Endothelial cell of umbilical vein (primary cell): Measurements from ENCODE around the gene MTR. TPM values are rescaled to one million over a fixed set of nuclear protein-coding genes. Genes with fewer than 3 reads are reported as not detected.

Source experiments
- BruUV-seq: library from RNA; stranded (reverse); fragments of 400-500 nt; replicated peaks from 2 replicates; lab custom pipeline; 2021; lab: Mats Ljungman, UMichigan
- CTCF ChIA-PET: fragments of 300-600, 350-600 bp; sonication (Branson Sonifier 250); formaldehyde crosslinking; loops from one replicate; lab custom pipeline; 2021; ENCODE audit warnings: antibody characterized with exemption, inconsistent platforms; lab: Charles Lee
- POLR2A ChIA-PET: fragments of 300-600, 350-600 bp; sonication (Branson Sonifier 250); formaldehyde crosslinking; loops from one replicate; lab custom pipeline; 2021; ENCODE audit warnings: antibody characterized with exemption, inconsistent platforms; lab: Charles Lee
- DNase-seq: peaks from one replicate; pipeline ENCODE4 v3.0.0-alpha.2; 2011; ENCODE audit warnings: low read depth, low spot score
- FAIRE-seq: peaks from 2 replicates; lab custom pipeline; 2011; peaks lifted over from hg19 to GRCh38; lab: Jason Lieb, UNC
- H2AFZ ChIP-seq: 2 replicates; pipeline ENCODE4 v1.6.0; 2012; ENCODE audit warnings: low read depth, low read length, control low read depth, inconsistent platforms
- H3K27ac ChIP-seq: 2 replicates; pipeline ENCODE4 v1.5.1; 2011; ENCODE audit warnings: low read depth, mild to moderate bottlenecking, control low read depth, low read length, moderate library complexity; ENCODE audit not compliant: insufficient read depth
- H3K27me3 ChIP-seq, 2 experiments: 2 replicates each; pipeline versions ENCODE4 v1.6.0 to v1.6.1; 2011; ENCODE audit warnings: low read length in 2 of 2, mixed read lengths in 1 of 2; ENCODE audit not compliant: control insufficient read depth in 2 of 2, insufficient read depth in 2 of 2
- H3K36me3 ChIP-seq, 2 experiments: 2 replicates in 1 of 2; 3 replicates in 1 of 2; pipeline ENCODE4 v1.5.1; 2011; ENCODE audit warnings: low read length in 2 of 2, mild to moderate bottlenecking in 1 of 2, moderate library complexity in 1 of 2; ENCODE audit not compliant: control insufficient read depth in 2 of 2, insufficient read depth in 2 of 2; ENCODE audit errors: extremely low read depth in 1 of 2
- H3K4me1 ChIP-seq: 3 replicates; pipeline ENCODE4 v1.5.1; 2011; ENCODE audit warnings: mild to moderate bottlenecking, low read length; ENCODE audit not compliant: control insufficient read depth, insufficient read depth; ENCODE audit errors: extremely low read depth
- H3K4me2 ChIP-seq: 2 replicates; pipeline ENCODE4 v1.6.1; 2011; ENCODE audit warnings: low read length, control low read depth, mixed read lengths; ENCODE audit not compliant: insufficient read depth
- H3K4me3 ChIP-seq, 3 experiments: fragments of 200-600 bp in 1 of 3; sonication (generic), shearing (Covaris generic) in 1 of 3; replicated peaks in 1 of 3; 2 replicates each; pipeline ENCODE4 v1.5.1; 2011 to 2016; ENCODE audit warnings: control low read depth in 3 of 3, low read length in 3 of 3, mild to moderate bottlenecking in 2 of 3, inconsistent platforms in 1 of 3, low read depth in 1 of 3, moderate library complexity in 1 of 3; ENCODE audit not compliant: insufficient read depth in 1 of 3
- H3K79me2 ChIP-seq: 2 replicates; pipeline ENCODE4 v1.6.0; 2012; ENCODE audit warnings: low read length, inconsistent platforms; ENCODE audit not compliant: control insufficient read depth, insufficient read depth
- H3K9ac ChIP-seq: replicated peaks from 2 replicates; pipeline ENCODE3; 2011; ENCODE audit warnings: low read length, control low read depth; ENCODE audit not compliant: insufficient read depth; ENCODE audit errors: extremely low read depth
- H3K9me1 ChIP-seq: replicated peaks from 3 replicates; pipeline ENCODE4 v1.6.0; 2011; ENCODE audit warnings: mild to moderate bottlenecking, low read length; ENCODE audit not compliant: control insufficient read depth, insufficient read depth; ENCODE audit errors: extremely low read depth
- H3K9me3 ChIP-seq: replicated peaks from 2 replicates; pipeline ENCODE4 v1.5.1; 2012; ENCODE audit warnings: low read length, inconsistent platforms; ENCODE audit not compliant: control insufficient read depth, insufficient read depth
- H4K20me1 ChIP-seq: replicated peaks from 2 replicates; pipeline ENCODE3; 2011; ENCODE audit warnings: mild to moderate bottlenecking, low read length; ENCODE audit not compliant: control insufficient read depth, insufficient read depth; ENCODE audit errors: extremely low read depth
- EZH2 ChIP-seq: IDR thresholded peaks from 2 replicates; pipeline ENCODE4 v1.6.1; 2012; ENCODE audit warnings: borderline replicate concordance, low read depth, mild to moderate bottlenecking, moderate library complexity, low read length, inconsistent platforms; ENCODE audit not compliant: severe bottlenecking
- FOS ChIP-seq: IDR thresholded peaks from 2 replicates; pipeline ENCODE4 v1.6.1; 2011; ENCODE audit warnings: mild to moderate bottlenecking, low read length, moderate library complexity, borderline replicate concordance; ENCODE audit not compliant: insufficient read depth
- GATA2 ChIP-seq: IDR thresholded peaks from 2 replicates; pipeline ENCODE4 v1.7.0; 2011; ENCODE audit warnings: low read depth, mild to moderate bottlenecking, moderate library complexity, mixed read lengths, low read length; ENCODE audit not compliant: insufficient read length, insufficient read depth
- JUN ChIP-seq: IDR thresholded peaks from 2 replicates; pipeline ENCODE4 v1.6.1; 2011; ENCODE audit warnings: borderline replicate concordance, low read depth; ENCODE audit not compliant: insufficient read length, insufficient read depth
- MAX ChIP-seq: IDR thresholded peaks from 2 replicates; pipeline ENCODE4 v1.6.1; 2011; ENCODE audit not compliant: insufficient read depth, insufficient read length
- MYC ChIP-seq: IDR thresholded peaks from one replicate; pipeline ENCODE4 v1.6.1; 2011; ENCODE audit warnings: mild to moderate bottlenecking, low read depth, low read length
- POLR2A ChIP-seq: IDR thresholded peaks from 2 replicates; pipeline ENCODE4 v1.6.1; 2012; ENCODE audit warnings: low read depth, mild to moderate bottlenecking, control low read depth, low read length
- POLR2AphosphoS5 ChIP-seq: IDR thresholded peaks from 2 replicates; pipeline ENCODE4 v1.6.1; 2012; ENCODE audit warnings: low read depth, mild to moderate bottlenecking, control low read depth, low read length, moderate library complexity; ENCODE audit not compliant: insufficient read depth
- dilution Hi-C: fragments of 300-500 bp; cut with MboI; formaldehyde crosslinking; loops from one replicate; pipeline ENCODE4 v1.15.0; 2019; ENCODE audit warnings: low sequenced_read_pairs; ENCODE audit not compliant: extremely low pct_ligation_motif_present
- intact Hi-C: fragments of 100-400 bp; cut with micrococcal nuclease; formaldehyde crosslinking; loops from one replicate; pipeline ENCODE4 v1.10.0; 2022
- polyA plus RNA-seq, 4 experiments: library from polyadenylated mRNA; depleted of rRNA in 3 of 4; stranded (reverse) in 3 of 4; unstranded in 1 of 4; fragments of >200 nt; gene quantifications; 2 replicates each; pipeline versions ENCODE4 v1.2.1 to v1.2.3, GENCODE V29; 2011 to 2012; ENCODE audit warnings: missing spikeins in 1 of 4
- total RNA-seq: library from RNA; stranded (reverse); gene quantifications from 2 replicates; pipeline ENCODE4 v1.2.3, GENCODE V29; 2021
- TF ChIP-seq, protein P1 (sequence below), 2 donors: IDR thresholded peaks; 1 replicate in 1 of 2; 2 replicates in 1 of 2; pipeline ENCODE4 v1.5.1; 2011; ENCODE audit warnings: low read length in 2 of 2, mild to moderate bottlenecking in 2 of 2, moderate library complexity in 2 of 2, control low read depth in 1 of 2, inconsistent platforms in 1 of 2, low read depth in 1 of 2; ENCODE audit not compliant: insufficient read depth in 1 of 2; ENCODE audit errors: extremely low read depth in 1 of 2

The MTR gene
- total and polyA plus RNA-seq, 2 donors (not counting 3 experiments of a cell fraction or from before 2014, with no cell fraction given): 6.7 to 45.2 TPM

- Histone ChIP-seq H3K4me3 (no peak overlapping the region), H3K4me1 (no peaks in the 10 kb centered on the region), H3K9me1 (no peaks in the 10 kb centered on the region), H3K9me3 (peaks cover 3% of the 10 kb centered on the region), H4K20me1 (no peaks in the 10 kb centered on the region), H3K27me3 (no peaks in the 10 kb centered on the region), H3K79me2 (no peaks in the 10 kb centered on the region), H3K4me2 (no peak overlapping the region), H3K9ac (no peak overlapping the region), H3K27ac (no peak overlapping the region), H2AFZ (no peak overlapping the region), H3K36me3 (no peaks in the 10 kb centered on the region)
- TF ChIP-seq, protein P1, sequence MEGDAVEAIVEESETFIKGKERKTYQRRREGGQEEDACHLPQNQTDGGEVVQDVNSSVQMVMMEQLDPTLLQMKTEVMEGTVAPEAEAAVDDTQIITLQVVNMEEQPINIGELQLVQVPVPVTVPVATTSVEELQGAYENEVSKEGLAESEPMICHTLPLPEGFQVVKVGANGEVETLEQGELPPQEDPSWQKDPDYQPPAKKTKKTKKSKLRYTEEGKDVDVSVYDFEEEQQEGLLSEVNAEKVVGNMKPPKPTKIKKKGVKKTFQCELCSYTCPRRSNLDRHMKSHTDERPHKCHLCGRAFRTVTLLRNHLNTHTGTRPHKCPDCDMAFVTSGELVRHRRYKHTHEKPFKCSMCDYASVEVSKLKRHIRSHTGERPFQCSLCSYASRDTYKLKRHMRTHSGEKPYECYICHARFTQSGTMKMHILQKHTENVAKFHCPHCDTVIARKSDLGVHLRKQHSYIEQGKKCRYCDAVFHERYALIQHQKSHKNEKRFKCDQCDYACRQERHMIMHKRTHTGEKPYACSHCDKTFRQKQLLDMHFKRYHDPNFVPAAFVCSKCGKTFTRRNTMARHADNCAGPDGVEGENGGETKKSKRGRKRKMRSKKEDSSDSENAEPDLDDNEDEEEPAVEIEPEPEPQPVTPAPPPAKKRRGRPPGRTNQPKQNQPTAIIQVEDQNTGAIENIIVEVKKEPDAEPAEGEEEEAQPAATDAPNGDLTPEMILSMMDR (IDR thresholded peaks at IDR 0.05; ENCODE audit: extremely low read depth in 1 of 2, insufficient read depth in 1 of 2, low read depth in 1 of 2, low read length in 2 of 2): no peak
- TF ChIP-seq JUN: no peak
- TF ChIP-seq POLR2AphosphoS5: no peak
- TF ChIP-seq GATA2: no peak
- TF ChIP-seq EZH2: no peak
- TF ChIP-seq POLR2A: no peak
- TF ChIP-seq MYC: no peak
- TF ChIP-seq FOS: no peak
- no peak for TF ChIP-seq MAX
- dilution Hi-C loops (no loop called here), intact Hi-C loops (no loop called here)
- FAIRE-seq: no peak
- ChIA-PET CTCF (no interaction called here), POLR2A (no interaction called here)
- BruUV-seq: no TSS peak
- DNase-seq: no peak
These were observed 143.7 kb downstream of the MTR start for GRCh38 chr1:236938760-236939159.
